Stomach smooth muscle (tissue), 2 donors: Measurements from ENCODE around the gene TBCEL.
"Not testable (repeated sequence)": the region's sequence is repeated elsewhere in the genome, so short reads cannot be mapped to it uniquely, and the experiment has no call there.

Experiments
- H3K27ac ChIP-seq: one replicate; pipeline ENCODE4 v1.7.0; 2013; ENCODE audit warnings: mild to moderate bottlenecking, low read length, inconsistent platforms
- H3K27me3 ChIP-seq, 2 donors: one replicate each; pipeline ENCODE4 v1.7.0; 2013; ENCODE audit warnings: low read length in 2 of 2; ENCODE audit not compliant: insufficient read depth in 2 of 2, control insufficient read depth in 1 of 2
- H3K36me3 ChIP-seq, 2 donors: one replicate each; pipeline ENCODE4 v1.7.0; 2013; ENCODE audit warnings: low read length in 2 of 2; ENCODE audit not compliant: control insufficient read depth in 2 of 2, insufficient read depth in 2 of 2
- H3K4me1 ChIP-seq: one replicate; pipeline ENCODE4 v1.7.0; 2013; ENCODE audit warnings: low read length; ENCODE audit not compliant: control insufficient read depth, insufficient read depth
- H3K4me3 ChIP-seq, 2 donors: one replicate each; pipeline ENCODE4 v1.7.0; 2013; ENCODE audit warnings: low read length in 2 of 2
- H3K9ac ChIP-seq, 2 donors: one replicate each; pipeline ENCODE4 v1.7.0; 2013; ENCODE audit warnings: low read length in 2 of 2, mild to moderate bottlenecking in 1 of 2
- H3K9me3 ChIP-seq, 2 donors: one replicate each; pipeline ENCODE4 v1.7.0; 2013; ENCODE audit warnings: low read length in 2 of 2; ENCODE audit not compliant: control insufficient read depth in 2 of 2
- donor health status: healthy.
- donor health status: Pancreatic carcinoma.

The TBCEL gene

DNA sequence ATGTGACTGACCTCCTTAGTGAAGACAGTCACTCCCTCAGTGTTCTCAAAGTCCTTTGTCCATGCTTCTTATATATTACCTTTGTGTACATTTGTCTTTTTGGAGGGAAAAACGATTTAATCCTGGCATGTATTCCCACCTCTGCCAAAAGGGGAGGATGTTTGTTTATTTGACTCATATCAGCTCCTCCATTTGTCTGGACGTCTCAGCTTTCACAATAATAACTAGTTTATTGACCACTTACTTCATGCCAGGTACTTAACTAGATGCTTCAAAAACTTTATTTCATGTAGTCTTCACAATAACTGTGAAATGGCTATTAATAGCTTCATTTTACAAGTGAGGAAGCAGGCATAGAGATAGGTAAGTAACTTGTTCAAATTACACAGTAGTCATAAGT is 5.3 kb downstream of the TBCEL start:
- H3K36me3 ChIP-seq, result no peaks in the 10 kb centered on the region
- no peaks in the 10 kb centered on the region for H3K27me3 ChIP-seq
- H3K4me3 ChIP-seq, result no peak overlapping the region
- H3K4me1 ChIP-seq, result peaks cover 10% of the 10 kb centered on the region
- no peaks in the 10 kb centered on the region for H3K9me3 ChIP-seq
- H3K9ac ChIP-seq, result no peak overlapping the region
- H3K27ac ChIP-seq, result no peak overlapping the region

DNA sequence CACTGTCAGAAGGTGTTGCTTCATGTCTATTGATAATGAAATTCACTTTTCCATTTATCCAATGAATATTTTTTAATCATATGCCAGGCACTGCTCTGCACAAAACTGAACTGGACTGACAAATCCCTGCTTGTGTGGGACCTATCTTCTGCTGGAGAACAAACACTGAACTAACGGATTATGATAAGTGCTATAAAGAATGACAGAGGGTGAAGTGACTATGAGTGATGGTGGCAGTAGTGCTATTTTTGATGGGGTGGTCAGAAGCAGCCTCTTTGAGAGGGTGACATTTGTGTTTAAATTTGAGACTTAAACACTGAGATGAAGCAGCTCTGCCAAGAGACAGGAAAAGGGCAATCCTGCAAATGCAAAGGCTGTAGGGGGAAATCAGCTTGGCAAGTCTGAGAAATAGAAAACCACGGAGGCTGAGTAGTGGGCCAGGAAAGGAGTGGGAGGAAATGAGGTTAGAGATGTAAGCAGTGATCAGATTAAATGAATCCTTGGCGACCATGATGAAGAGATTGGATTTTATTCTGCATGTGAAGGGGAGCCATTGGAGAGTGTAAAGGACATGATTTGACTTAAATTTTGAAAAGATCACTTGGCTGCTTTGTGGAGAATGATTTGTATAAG is 6.0 kb downstream of the TBCEL start:
- Histone ChIP-seq H3K4me3 (no peak overlapping the region), H3K27ac (no peak overlapping the region), H3K36me3 (no peaks in the 10 kb centered on the region), H3K9me3 (no peaks in the 10 kb centered on the region), H3K9ac (no peak overlapping the region), H3K4me1 (peaks cover 7% of the 10 kb centered on the region), H3K27me3 (no peaks in the 10 kb centered on the region)

DNA sequence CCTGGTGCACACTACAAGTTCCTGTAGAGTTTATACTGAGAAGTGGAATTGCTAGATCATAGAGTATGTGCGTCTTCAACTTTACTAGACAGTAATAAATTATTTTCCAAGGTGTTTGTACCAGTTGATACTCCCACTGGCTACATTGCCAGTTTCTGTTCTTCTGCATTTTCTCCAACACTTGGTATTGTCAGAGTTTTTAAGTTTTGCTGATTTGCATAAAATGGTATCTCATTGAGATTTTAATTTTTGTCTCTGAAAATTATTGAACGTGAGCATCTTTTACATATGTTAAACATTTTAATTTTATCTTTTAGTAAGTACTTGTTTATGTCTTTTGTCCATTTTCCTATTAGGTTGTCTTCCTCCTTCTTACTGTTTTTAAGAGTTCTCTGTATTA is 7.3 kb downstream of the TBCEL start:
- no peak overlapping the region for H3K9ac ChIP-seq
- no peak overlapping the region for H3K27ac ChIP-seq
- no peaks in the 10 kb centered on the region for H3K36me3 ChIP-seq
- no peaks in the 10 kb centered on the region for H3K9me3 ChIP-seq
- H3K4me1 ChIP-seq, result no peaks in the 10 kb centered on the region
- no peaks in the 10 kb centered on the region for H3K27me3 ChIP-seq
- H3K4me3 ChIP-seq, result no peak overlapping the region

DNA sequence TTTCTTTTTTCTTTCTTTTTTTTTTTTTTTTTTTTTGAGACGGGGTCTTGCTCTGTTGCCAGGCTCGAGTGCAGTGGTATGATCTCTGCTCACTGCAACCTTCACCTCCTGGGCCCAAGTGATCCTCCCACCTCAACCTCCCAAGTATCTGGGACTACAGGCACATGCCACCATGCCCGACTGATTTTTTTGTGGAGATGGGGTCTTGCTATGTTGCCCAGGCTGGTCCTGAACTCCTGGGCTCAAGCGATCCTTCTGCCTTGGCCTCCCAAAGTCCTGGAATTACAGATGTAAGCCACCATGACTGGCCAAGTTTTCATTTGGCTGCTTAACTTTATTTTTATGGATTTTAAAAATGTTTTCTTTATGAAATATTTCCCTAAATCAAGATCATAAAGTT is 7.7 kb downstream of the TBCEL start:
- H3K4me3 ChIP-seq, H3K4me1 ChIP-seq, H3K27me3 ChIP-seq, H3K36me3 ChIP-seq, H3K9me3 ChIP-seq, H3K9ac ChIP-seq, H3K27ac ChIP-seq: not testable (repeated sequence)

DNA sequence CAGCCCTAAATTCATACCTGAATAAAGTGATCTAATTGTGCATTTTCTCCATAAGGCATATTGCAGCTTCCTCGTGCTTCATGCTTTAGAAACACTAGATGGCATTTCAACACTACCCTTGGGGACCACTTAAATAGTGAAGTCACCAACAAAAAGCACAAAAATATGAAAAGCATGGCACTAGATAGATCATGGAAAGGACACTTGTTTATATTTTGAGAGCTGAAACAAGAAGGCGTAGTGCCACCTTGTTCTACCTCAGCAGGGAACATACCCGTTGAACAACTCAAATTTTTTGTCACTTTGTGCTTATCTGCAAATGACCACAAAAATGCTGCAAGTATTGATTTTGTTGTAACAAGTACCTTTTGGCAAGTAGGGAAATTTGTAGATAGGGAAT is 8.6 kb downstream of the TBCEL start:
- Histone ChIP-seq H3K4me1 (no peaks in the 10 kb centered on the region), H3K27ac (no peak overlapping the region), H3K9ac (no peak overlapping the region), H3K27me3 (no peaks in the 10 kb centered on the region), H3K36me3 (no peaks in the 10 kb centered on the region), H3K4me3 (no peak overlapping the region), H3K9me3 (no peaks in the 10 kb centered on the region)

DNA sequence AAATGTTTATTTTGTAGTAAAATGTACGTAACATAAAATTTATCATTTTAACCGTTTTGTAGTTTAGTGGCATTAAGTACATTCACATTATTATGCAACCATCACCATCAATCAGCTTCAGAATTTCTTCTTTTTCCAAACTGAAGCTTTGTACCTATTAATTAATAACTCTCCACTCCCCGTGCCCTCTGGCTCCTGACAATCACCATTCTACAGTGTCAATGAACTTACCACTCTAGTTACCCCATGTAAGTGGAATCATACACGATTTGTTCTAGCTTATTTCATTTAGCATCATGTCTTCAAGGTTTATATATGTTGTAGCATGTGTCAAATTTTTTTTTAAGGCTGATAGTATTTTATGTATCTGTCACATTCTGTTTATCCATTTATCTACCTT is 9.7 kb downstream of the TBCEL start:
- Histone ChIP-seq H3K27me3 (no peaks in the 10 kb centered on the region), H3K4me1 (no peaks in the 10 kb centered on the region), H3K9ac (no peak overlapping the region), H3K27ac (no peak overlapping the region), H3K36me3 (no peaks in the 10 kb centered on the region), H3K4me3 (no peak overlapping the region), H3K9me3 (no peaks in the 10 kb centered on the region)

DNA sequence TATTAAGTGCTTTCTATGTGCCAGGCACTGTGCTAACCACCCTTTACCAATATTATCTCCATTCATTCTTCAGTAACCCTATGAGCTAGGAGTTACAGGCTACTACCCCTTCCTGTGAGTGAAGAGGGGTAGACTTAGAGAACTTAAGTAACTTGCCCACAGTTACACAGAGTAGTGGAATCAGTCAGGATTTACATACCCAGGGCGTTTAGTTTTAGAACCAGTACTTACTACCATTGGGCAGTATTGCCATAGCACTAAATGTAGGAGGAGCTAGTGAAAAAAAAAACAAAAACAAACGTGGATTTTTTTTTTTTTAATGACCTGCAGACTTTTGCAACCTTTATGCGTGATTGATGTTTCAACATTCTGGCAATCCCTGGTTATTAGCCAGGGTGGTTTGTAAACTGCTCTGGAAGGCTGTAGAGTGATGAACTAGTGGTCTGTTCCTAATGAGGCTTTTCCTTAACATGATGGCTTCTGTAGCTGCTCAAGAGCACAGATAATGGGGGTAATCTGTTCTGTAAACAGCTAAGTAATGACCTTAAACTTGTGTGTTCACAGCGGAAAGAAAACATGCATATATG is 11.4 kb downstream of the TBCEL start:
- Histone ChIP-seq H3K4me1 (no peaks in the 10 kb centered on the region), H3K9me3 (no peaks in the 10 kb centered on the region), H3K9ac (no peak overlapping the region), H3K27ac (no peak overlapping the region), H3K4me3 (no peak overlapping the region), H3K36me3 (no peaks in the 10 kb centered on the region), H3K27me3 (no peaks in the 10 kb centered on the region)

DNA sequence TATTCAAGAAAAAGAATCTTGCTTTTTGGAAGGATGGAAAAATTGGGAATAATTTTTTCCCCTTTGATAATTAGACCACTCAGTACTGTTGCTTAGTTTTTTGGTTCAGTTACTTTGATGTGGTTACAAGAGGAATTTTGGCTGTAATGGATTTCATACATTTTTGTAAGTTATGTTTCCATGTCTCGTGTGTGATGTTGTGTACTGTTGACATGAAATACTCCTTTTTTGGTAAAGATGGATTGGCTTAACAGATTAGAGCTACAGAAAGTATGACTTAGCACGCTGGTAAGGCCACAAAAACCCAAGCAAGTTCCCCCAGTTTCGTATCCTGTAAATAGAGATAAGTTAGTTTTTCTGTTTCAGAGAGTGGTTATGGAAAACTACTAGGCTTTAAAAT is 11.9 kb downstream of the TBCEL start:
- H3K27me3 ChIP-seq, result no peaks in the 10 kb centered on the region
- no peaks in the 10 kb centered on the region for H3K36me3 ChIP-seq
- H3K4me3 ChIP-seq, result no peak overlapping the region
- no peak overlapping the region for H3K27ac ChIP-seq
- no peak overlapping the region for H3K9ac ChIP-seq
- no peaks in the 10 kb centered on the region for H3K9me3 ChIP-seq
- H3K4me1 ChIP-seq, result no peaks in the 10 kb centered on the region

DNA sequence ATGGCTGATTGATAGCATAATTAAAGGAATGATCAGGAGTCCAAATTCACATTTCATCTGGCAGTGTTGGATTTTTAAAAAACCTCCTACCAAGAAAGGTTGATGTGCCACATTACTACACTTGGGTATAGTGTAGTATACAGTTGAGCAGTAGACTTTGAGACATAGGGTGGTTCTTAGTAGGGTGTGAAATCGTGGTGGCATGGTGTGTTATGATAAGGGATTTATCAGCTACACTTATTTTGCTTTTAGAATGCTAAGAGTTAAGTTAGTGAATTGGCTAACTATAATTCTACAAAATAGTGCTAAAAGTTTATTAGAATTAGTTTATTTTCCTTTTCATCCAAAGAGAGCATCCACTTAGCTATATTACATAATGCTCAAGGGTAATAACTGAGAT is 13.1 kb downstream of the TBCEL start:
- H3K4me1 ChIP-seq, result no peaks in the 10 kb centered on the region
- no peak overlapping the region for H3K27ac ChIP-seq
- no peaks in the 10 kb centered on the region for H3K27me3 ChIP-seq
- no peak overlapping the region for H3K4me3 ChIP-seq
- no peak overlapping the region for H3K9ac ChIP-seq
- H3K9me3 ChIP-seq, result no peaks in the 10 kb centered on the region
- no peaks in the 10 kb centered on the region for H3K36me3 ChIP-seq

DNA sequence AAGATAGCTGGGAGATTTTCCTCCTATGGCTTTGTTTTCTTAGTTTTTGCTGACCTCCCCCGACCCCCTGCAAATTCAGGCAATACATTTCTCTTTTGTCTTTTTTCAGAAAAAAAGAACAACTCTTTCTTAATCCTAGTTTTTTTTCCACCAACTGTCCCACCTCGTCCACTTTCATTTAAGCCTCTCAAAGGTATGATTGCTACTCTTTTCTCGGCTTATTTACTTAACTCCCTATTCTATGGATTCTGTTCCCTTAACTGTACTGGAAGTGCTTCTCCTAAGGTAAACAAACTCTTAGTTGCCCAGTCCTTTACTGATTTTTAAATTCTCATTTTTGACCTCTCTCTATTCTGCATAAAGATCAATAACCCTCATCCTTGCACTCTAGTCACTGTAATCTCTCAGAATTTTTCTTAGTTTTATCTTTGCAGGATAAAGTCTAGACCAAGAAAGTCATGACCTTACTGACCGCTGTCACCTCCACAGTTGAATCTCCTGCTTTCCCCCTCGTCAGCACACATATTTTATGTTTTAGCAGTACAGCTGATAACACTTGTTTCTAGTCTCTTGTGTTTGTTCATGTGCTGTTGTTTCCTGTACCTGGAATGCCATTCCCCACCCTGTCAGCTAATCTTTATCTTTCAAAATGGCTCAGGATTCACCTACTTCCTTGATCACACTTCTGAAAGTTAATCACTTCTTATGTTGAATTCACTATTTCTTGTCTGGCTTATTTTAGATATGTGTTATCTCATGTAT is 14.9 kb downstream of the TBCEL start:
- Histone ChIP-seq H3K9ac (no peak overlapping the region), H3K27me3 (no peaks in the 10 kb centered on the region), H3K9me3 (no peaks in the 10 kb centered on the region), H3K27ac (no peak overlapping the region), H3K4me1 (no peaks in the 10 kb centered on the region), H3K4me3 (no peak overlapping the region), H3K36me3 (no peaks in the 10 kb centered on the region)

DNA sequence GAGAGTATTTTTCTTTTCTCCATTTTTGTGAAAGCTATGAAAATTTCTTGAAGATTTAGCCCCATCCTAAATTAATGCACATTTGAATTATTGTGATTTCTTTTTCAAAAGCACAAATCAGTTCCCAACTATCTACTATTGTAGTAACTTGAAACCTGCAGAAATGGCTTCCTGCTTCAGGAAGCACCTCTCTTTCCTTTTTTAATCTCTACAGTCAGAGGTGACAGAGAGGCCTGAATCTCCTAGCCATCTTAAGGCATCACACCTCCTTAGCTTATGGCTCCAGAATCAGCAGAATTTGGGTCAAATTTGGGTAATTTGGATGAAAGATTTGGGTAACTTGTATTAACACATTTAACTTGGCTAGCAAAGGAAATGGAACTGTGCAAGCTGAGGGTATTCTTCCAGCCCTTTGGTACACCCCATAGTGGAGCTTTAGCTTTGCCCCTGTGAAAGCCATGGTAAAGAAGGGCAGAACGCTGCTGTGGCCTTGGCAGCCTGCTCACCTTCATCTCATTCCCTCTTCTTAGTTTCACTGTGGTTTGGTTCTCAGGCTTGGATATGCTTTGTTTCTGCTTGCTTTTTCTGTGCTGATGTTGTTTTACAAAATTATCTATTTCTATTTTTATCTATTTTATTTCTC is 16.2 kb downstream of the TBCEL start:
- Histone ChIP-seq H3K27ac (no peak overlapping the region), H3K4me3 (no peak overlapping the region), H3K27me3 (no peaks in the 10 kb centered on the region), H3K9me3 (no peaks in the 10 kb centered on the region), H3K36me3 (no peaks in the 10 kb centered on the region), H3K4me1 (no peaks in the 10 kb centered on the region), H3K9ac (no peak overlapping the region)
